ENCODE measurements around the gene PRR20C.
"Not testable (repeated sequence)": the region's sequence is repeated elsewhere in the genome, so short reads cannot be mapped to it uniquely, and the experiment has no call there.

Gene PRR20C

DNA sequence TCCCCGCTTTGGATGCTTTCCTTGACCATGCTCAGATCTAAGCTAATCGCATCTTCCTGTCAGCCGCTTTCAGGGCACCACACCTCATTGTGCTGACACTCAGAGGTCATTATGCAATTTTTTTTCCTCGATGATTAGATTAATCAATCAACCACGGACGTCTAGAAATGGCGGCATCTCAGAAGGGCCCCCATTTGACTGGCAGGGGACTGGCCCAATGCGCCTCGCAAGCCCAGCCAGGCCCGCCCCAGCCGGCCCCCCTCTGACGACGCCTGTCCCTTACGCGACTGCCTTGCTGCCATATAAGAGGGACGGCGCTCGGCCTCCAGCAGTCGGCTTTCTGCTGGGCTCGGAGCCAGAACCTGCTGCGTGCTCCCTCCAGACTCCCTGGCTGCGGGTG lies at the start of gene PRR20C:
Gene PRR20C (plus strand): TSS at position 301 of the 400 bp plus-strand sequence. CDS start 387 bp downstream, outside the sequence.
- DNase-seq: not testable (repeated sequence)

- no peak for DNase-seq
These were observed 38.9 kb upstream of the PRR20C start for GRCh38 chr13:57114945-57115344.

DNA sequence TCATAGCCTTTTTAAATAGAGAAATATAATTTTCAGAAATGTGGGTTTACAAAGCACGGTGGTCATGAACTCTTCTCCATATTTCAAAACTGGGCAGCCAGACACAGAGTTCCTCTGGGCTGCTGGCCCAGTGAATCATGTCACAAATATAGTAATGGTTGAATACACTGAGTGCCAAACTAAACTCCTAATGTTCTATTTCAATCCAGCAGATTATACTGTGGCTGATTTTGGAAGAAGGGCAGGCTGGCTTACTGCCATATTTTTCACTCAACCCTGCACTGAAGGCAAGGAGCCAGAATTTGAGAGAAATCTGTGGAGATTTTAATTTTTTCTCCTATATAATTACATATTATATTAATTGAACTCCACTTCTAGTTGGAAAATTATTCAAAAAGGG lies 30.2 kb upstream of the PRR20C start:
- no peak for DNase-seq

GRCh38 chr13:57128909-57129308 lies 25.0 kb upstream of the PRR20C start:
- no peak for DNase-seq

GRCh38 chr13:57136093-57136492 lies 17.8 kb upstream of the PRR20C start:
- DNase-seq: no peak

DNA sequence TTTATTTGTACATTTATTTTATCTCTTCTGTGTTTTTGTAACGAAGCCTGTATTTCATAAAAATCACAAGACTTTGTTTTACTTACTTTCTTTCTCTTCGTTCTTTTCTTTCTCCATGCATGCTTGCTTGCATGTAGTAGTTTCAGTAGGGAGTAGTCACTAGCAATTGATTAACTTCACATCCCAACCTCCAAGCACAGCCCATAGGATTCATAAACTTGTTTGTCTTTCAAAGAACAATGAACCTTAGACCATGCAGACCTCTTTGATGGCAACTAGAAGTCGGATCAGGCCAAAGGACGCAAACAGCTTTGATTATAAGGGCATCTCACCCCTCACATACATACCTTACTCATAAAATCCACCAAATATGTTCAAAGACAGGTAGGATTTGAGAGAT lies 16.3 kb upstream of the PRR20C start:
- DNase-seq: no peak

- no peak for DNase-seq
These were observed 14.9 kb upstream of the PRR20C start for GRCh38 chr13:57138988-57139387.

GRCh38 chr13:57139781-57140180 lies 14.1 kb upstream of the PRR20C start:
- not testable (repeated sequence) for DNase-seq

- not testable (repeated sequence) for DNase-seq
These were observed 13.5 kb upstream of the PRR20C start, which contains the start of gene PRR20A for GRCh38 chr13:57140235-57140968. Gene PRR20A (plus strand): TSS chr13:57140918. CDS start chr13:57141305, 387 bp downstream.

GRCh38 chr13:57147188-57147587 lies 6.7 kb upstream of the PRR20C start, which contains the start of gene PRR20B:
Gene PRR20B (plus strand): TSS chr13:57147488. CDS start chr13:57147875, 387 bp downstream.
- not testable (repeated sequence) for DNase-seq

GRCh38 chr13:57148106-57148505 lies 5.8 kb upstream of the PRR20C start:
- not testable (repeated sequence) for DNase-seq

DNA sequence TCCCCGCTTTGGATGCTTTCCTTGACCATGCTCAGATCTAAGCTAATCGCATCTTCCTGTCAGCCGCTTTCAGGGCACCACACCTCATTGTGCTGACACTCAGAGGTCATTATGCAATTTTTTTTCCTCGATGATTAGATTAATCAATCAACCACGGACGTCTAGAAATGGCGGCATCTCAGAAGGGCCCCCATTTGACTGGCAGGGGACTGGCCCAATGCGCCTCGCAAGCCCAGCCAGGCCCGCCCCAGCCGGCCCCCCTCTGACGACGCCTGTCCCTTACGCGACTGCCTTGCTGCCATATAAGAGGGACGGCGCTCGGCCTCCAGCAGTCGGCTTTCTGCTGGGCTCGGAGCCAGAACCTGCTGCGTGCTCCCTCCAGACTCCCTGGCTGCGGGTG lies 6.5 kb downstream of the PRR20C start, which contains the start of gene PRR20D:
Gene PRR20D (plus strand): TSS at position 301 of the 400 bp plus-strand sequence. CDS start 387 bp downstream, outside the sequence.
- DNase-seq: not testable (repeated sequence)

DNA sequence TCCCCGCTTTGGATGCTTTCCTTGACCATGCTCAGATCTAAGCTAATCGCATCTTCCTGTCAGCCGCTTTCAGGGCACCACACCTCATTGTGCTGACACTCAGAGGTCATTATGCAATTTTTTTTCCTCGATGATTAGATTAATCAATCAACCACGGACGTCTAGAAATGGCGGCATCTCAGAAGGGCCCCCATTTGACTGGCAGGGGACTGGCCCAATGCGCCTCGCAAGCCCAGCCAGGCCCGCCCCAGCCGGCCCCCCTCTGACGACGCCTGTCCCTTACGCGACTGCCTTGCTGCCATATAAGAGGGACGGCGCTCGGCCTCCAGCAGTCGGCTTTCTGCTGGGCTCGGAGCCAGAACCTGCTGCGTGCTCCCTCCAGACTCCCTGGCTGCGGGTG lies 13.0 kb downstream of the PRR20C start, which contains the start of gene PRR20E:
Gene PRR20E (plus strand): TSS at position 301 of the 400 bp plus-strand sequence. CDS start 387 bp downstream, outside the sequence.
- DNase-seq: not testable (repeated sequence)

DNA sequence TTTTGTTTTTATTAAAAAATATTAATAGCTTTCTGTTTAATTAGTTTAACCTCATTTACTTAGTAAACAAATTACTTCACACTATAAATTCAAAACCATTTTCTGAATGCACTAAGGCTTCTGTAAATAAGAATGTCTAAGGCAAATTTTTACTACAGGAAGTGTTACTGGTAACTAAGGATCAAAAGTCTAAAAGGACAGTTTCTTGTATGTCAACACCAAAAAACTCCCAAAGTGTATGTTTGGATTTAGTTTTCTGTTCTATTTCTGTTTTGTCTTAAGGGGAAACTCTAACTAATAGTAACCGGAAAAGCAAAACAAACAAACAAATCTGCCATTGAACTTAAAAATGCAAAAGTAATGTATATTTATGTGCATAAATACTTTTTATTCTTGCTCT lies 37.8 kb downstream of the PRR20C start:
- no peak for DNase-seq

All from GDM1 (cell line).